ENCODE measurements around the gene ADGRV1. TPM values are rescaled to one million over a fixed set of nuclear protein-coding genes. Genes with fewer than 3 reads are reported as not detected.
A peak's percentile ranks its signal among the peaks of the same experiment; 100 is the strongest.

ADGRV1 gene
- total and polyA plus RNA-seq, 9 of the 15 experiments (the other 6 are each of a cell fraction or from before 2014, with no cell fraction given) = 21.7 to 156 (median 58.2) TPM

GRCh38 chr5:90658620-90659019, 100.0 kb downstream of the ADGRV1 start (continued):
- TF ChIP-seq MGA (IDR thresholded peaks at IDR 0.05) = no peak; the same call in 1 of the 2 replicates
- peak; percentile 76; the same call in 1 of the 2 replicates for TF ChIP-seq BCOR (IDR thresholded peaks at IDR 0.05)
- TF ChIP-seq ZNF174 (CRISPR knock-in tag; IDR thresholded peaks at IDR 0.05) = no peak
- TF ChIP-seq NFE2L1 (tag; IDR thresholded peaks at IDR 0.05; ENCODE audit: borderline replicate concordance, low read depth) = no peak
- peak; percentile 90 for TF ChIP-seq CC2D1A (IDR thresholded peaks at IDR 0.05)
- TF ChIP-seq RB1 (IDR thresholded peaks at IDR 0.05; ENCODE audit: low read depth) = no peak
- TF ChIP-seq ZNF785 (CRISPR knock-in tag; IDR thresholded peaks at IDR 0.05) = no peak
- TF ChIP-seq ZNF668 (CRISPR knock-in tag; IDR thresholded peaks at IDR 0.05) = no peak
- no peak for TF ChIP-seq RBM34 (IDR thresholded peaks at IDR 0.05; ENCODE audit: borderline replicate concordance, insufficient read depth, low read length)
- no peak for TF ChIP-seq PHF20 (IDR thresholded peaks at IDR 0.05; ENCODE audit: partially characterized antibody)
- no peak for TF ChIP-seq ZNF280A (IDR thresholded peaks at IDR 0.05; ENCODE audit: low read depth, partially characterized antibody)
- no peak for TF ChIP-seq SETDB1 (IDR thresholded peaks at IDR 0.05; ENCODE audit: low read length)
- TF ChIP-seq FOXA3 (CRISPR knock-in tag; conservative IDR thresholded peaks at IDR 0.05 in 1 of 2, IDR thresholded peaks at IDR 0.05 in 1 of 2) = no peak; a peak in 1 of 4 replicates
- TF ChIP-seq SRF (CRISPR knock-in tag; IDR thresholded peaks at IDR 0.05) = no peak
- TF ChIP-seq ZNF551 (CRISPR knock-in tag; IDR thresholded peaks at IDR 0.05) = no peak

Data from K562 (cell line).